ENCODE data around the gene CREB5. TPM values are rescaled to one million over a fixed set of nuclear protein-coding genes. Genes with fewer than 3 reads are reported as not detected.

The CREB5 gene
- total RNA-seq, 1 experiment from 2014 or later, result 1.3 TPM

DNA sequence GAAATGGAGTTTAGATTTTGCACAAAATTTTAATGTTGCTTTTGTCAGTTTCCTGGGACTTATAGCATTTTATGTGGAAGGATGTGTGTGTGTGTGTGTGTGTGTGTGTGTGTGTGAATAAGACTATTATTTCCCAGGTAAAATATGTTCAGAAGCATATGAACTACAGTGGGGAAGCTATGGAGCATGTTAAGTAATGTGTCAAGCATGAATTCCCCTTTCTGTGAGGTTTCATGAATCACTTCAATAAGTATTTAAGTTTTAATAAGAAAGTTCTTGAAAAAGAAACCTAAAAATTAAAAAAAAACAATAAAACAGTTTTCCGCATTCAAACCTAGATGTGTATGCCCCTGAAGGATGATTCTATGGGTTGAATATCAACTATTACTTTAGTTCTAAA, 693 bp downstream of the CREB5 start (continued):
- TF ChIP-seq, protein P1, sequence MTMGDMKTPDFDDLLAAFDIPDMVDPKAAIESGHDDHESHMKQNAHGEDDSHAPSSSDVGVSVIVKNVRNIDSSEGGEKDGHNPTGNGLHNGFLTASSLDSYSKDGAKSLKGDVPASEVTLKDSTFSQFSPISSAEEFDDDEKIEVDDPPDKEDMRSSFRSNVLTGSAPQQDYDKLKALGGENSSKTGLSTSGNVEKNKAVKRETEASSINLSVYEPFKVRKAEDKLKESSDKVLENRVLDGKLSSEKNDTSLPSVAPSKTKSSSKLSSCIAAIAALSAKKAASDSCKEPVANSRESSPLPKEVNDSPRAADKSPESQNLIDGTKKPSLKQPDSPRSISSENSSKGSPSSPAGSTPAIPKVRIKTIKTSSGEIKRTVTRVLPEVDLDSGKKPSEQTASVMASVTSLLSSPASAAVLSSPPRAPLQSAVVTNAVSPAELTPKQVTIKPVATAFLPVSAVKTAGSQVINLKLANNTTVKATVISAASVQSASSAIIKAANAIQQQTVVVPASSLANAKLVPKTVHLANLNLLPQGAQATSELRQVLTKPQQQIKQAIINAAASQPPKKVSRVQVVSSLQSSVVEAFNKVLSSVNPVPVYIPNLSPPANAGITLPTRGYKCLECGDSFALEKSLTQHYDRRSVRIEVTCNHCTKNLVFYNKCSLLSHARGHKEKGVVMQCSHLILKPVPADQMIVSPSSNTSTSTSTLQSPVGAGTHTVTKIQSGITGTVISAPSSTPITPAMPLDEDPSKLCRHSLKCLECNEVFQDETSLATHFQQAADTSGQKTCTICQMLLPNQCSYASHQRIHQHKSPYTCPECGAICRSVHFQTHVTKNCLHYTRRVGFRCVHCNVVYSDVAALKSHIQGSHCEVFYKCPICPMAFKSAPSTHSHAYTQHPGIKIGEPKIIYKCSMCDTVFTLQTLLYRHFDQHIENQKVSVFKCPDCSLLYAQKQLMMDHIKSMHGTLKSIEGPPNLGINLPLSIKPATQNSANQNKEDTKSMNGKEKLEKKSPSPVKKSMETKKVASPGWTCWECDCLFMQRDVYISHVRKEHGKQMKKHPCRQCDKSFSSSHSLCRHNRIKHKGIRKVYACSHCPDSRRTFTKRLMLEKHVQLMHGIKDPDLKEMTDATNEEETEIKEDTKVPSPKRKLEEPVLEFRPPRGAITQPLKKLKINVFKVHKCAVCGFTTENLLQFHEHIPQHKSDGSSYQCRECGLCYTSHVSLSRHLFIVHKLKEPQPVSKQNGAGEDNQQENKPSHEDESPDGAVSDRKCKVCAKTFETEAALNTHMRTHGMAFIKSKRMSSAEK (CRISPR knock-in tag; IDR thresholded peaks at IDR 0.05; ENCODE audit: borderline replicate concordance), result no peak
- TF ChIP-seq PRDM15 (CRISPR knock-in tag; IDR thresholded peaks at IDR 0.05), result no peak
- TF ChIP-seq KAT7 (CRISPR knock-in tag; IDR thresholded peaks at IDR 0.05; ENCODE audit: borderline replicate concordance), result no peak
- no peak for TF ChIP-seq ZNF219 (CRISPR knock-in tag; IDR thresholded peaks at IDR 0.05; ENCODE audit: borderline replicate concordance)
- TF ChIP-seq, protein P2, sequence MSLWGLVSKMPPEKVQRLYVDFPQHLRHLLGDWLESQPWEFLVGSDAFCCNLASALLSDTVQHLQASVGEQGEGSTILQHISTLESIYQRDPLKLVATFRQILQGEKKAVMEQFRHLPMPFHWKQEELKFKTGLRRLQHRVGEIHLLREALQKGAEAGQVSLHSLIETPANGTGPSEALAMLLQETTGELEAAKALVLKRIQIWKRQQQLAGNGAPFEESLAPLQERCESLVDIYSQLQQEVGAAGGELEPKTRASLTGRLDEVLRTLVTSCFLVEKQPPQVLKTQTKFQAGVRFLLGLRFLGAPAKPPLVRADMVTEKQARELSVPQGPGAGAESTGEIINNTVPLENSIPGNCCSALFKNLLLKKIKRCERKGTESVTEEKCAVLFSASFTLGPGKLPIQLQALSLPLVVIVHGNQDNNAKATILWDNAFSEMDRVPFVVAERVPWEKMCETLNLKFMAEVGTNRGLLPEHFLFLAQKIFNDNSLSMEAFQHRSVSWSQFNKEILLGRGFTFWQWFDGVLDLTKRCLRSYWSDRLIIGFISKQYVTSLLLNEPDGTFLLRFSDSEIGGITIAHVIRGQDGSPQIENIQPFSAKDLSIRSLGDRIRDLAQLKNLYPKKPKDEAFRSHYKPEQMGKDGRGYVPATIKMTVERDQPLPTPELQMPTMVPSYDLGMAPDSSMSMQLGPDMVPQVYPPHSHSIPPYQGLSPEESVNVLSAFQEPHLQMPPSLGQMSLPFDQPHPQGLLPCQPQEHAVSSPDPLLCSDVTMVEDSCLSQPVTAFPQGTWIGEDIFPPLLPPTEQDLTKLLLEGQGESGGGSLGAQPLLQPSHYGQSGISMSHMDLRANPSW (CRISPR knock-in tag; conservative IDR thresholded peaks at IDR 0.05; ENCODE audit: low read depth), result no peak
- no peak for TF ChIP-seq FOXJ3 (CRISPR knock-in tag; IDR thresholded peaks at IDR 0.05; ENCODE audit: borderline replicate concordance)
- no peak for TF ChIP-seq ELF4 (CRISPR knock-in tag; IDR thresholded peaks at IDR 0.05; ENCODE audit: low read depth)
- TF ChIP-seq HMGXB4 (CRISPR knock-in tag; IDR thresholded peaks at IDR 0.05), result no peak

- no peak for ATAC-seq
- H3K4me1 Mint-ChIP-seq, result peaks cover 19% of the 10 kb centered on the region
- POLR2A ChIA-PET, result no interaction called here
- peaks cover 46% of the 10 kb centered on the region for H3K27me3 Mint-ChIP-seq (ENCODE audit: low read depth)
- H3K27ac Mint-ChIP-seq, result no peak overlapping the region
- no peak for DNase-seq (ENCODE audit: low spot score)
- H3K9me3 Mint-ChIP-seq, result no peaks in the 10 kb centered on the region
- H3K36me3 Mint-ChIP-seq, result no peaks in the 10 kb centered on the region
- CTCF ChIA-PET, result interaction anchor here (0.7 kb wide), 1 partner anchor 212 kb away, joined by 3 read pairs; no protein-coding TSS in a partner anchor
- H3K4me3 Mint-ChIP-seq, result no peak overlapping the region
- TF ChIP-seq MXD4 (CRISPR knock-in tag; IDR thresholded peaks at IDR 0.05; ENCODE audit: borderline replicate concordance), result no peak
- TF ChIP-seq, protein P3, sequence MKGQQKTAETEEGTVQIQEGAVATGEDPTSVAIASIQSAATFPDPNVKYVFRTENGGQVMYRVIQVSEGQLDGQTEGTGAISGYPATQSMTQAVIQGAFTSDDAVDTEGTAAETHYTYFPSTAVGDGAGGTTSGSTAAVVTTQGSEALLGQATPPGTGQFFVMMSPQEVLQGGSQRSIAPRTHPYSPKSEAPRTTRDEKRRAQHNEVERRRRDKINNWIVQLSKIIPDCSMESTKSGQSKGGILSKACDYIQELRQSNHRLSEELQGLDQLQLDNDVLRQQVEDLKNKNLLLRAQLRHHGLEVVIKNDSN (CRISPR knock-in tag; IDR thresholded peaks at IDR 0.05), result no peak
- no peak for TF ChIP-seq NR2C2 (CRISPR knock-in tag; IDR thresholded peaks at IDR 0.05)
- no peak for TF ChIP-seq AR (CRISPR knock-in tag; IDR thresholded peaks at IDR 0.05)
- no peak for TF ChIP-seq CREB1 (CRISPR knock-in tag; IDR thresholded peaks at IDR 0.05)
- TF ChIP-seq ZNF138 (CRISPR knock-in tag; conservative IDR thresholded peaks at IDR 0.05), result no peak
- no peak for TF ChIP-seq ERG (CRISPR knock-in tag; IDR thresholded peaks at IDR 0.05)
- no peak for TF ChIP-seq JAZF1 (CRISPR knock-in tag; IDR thresholded peaks at IDR 0.05)
- TF ChIP-seq, protein P4, sequence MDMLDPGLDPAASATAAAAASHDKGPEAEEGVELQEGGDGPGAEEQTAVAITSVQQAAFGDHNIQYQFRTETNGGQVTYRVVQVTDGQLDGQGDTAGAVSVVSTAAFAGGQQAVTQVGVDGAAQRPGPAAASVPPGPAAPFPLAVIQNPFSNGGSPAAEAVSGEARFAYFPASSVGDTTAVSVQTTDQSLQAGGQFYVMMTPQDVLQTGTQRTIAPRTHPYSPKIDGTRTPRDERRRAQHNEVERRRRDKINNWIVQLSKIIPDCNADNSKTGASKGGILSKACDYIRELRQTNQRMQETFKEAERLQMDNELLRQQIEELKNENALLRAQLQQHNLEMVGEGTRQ (CRISPR knock-in tag; IDR thresholded peaks at IDR 0.05), result no peak
- no peak for TF ChIP-seq ESRRA (CRISPR knock-in tag; IDR thresholded peaks at IDR 0.05; ENCODE audit: borderline replicate concordance)
Measured at GRCh38 chr7:28414453-28414852, 2.1 kb downstream of the CREB5 start.
